H9 (cell line): ENCODE data around the gene ADGRB3. TPM values are rescaled to one million over a fixed set of nuclear protein-coding genes. Genes with fewer than 3 reads are reported as not detected.

Experiments
- DNase-seq: peaks from one replicate; pipeline ENCODE4 v3.0.0-alpha.2; 2017
- H2AFZ ChIP-seq: one replicate; pipeline ENCODE4 v1.6.1; 2013; ENCODE audit warnings: mild to moderate bottlenecking, low read length, control low read depth, moderate library complexity
- H2AK5ac ChIP-seq: 2 replicates; pipeline ENCODE4 v1.6.1; 2013; ENCODE audit warnings: low read length, control low read depth, mixed read lengths; ENCODE audit not compliant: insufficient read length
- H2BK120ac ChIP-seq: one replicate; pipeline ENCODE4 v1.6.1; 2013; ENCODE audit warnings: low read depth, mild to moderate bottlenecking, low read length, control low read depth, inconsistent platforms; ENCODE audit not compliant: poor library complexity, severe bottlenecking
- H2BK12ac ChIP-seq: 2 replicates; pipeline ENCODE4 v1.6.1; 2013; ENCODE audit warnings: low read length, control low read depth, mixed read lengths, low read depth; ENCODE audit not compliant: insufficient read length
- H2BK15ac ChIP-seq: 2 replicates; pipeline ENCODE4 v1.6.1; 2013; ENCODE audit warnings: low read depth, low read length, control low read depth
- H2BK20ac ChIP-seq: one replicate; pipeline ENCODE4 v1.6.1; 2013; ENCODE audit warnings: low read depth, mild to moderate bottlenecking, low read length, control low read depth, inconsistent platforms; ENCODE audit not compliant: poor library complexity, severe bottlenecking
- H2BK5ac ChIP-seq: 2 replicates; pipeline ENCODE4 v1.6.1; 2013; ENCODE audit warnings: low read length, control low read depth, mixed read lengths; ENCODE audit not compliant: insufficient read length
- H3K14ac ChIP-seq: 2 replicates; pipeline ENCODE4 v1.6.1; 2013; ENCODE audit warnings: low read length, control low read depth; ENCODE audit not compliant: insufficient read depth
- H3K18ac ChIP-seq: 2 replicates; pipeline ENCODE4 v1.6.1; 2013; ENCODE audit warnings: low read depth, mild to moderate bottlenecking, mixed read lengths, low read length, control low read depth; ENCODE audit not compliant: insufficient read length
- H3K23ac ChIP-seq: 2 replicates; pipeline ENCODE4 v1.6.1; 2013; ENCODE audit warnings: low read length, control low read depth, mixed read lengths, low read depth; ENCODE audit not compliant: insufficient read length
- H3K23me2 ChIP-seq: 2 replicates; pipeline ENCODE4 v1.6.1; 2013; ENCODE audit warnings: low read depth, mild to moderate bottlenecking, mixed read lengths, low read length, control low read depth; ENCODE audit not compliant: insufficient read length, poor library complexity, severe bottlenecking
- H3K27ac ChIP-seq: 2 replicates; pipeline ENCODE4 v1.5.1; 2013; ENCODE audit warnings: low read length, control low read depth, mixed read lengths, low read depth; ENCODE audit not compliant: insufficient read length
- H3K27me3 ChIP-seq: 2 replicates; pipeline ENCODE4 v1.6.1; 2013; ENCODE audit warnings: low read length, control low read depth, inconsistent platforms; ENCODE audit not compliant: insufficient read depth
- H3K4ac ChIP-seq: 2 replicates; pipeline ENCODE4 v1.6.1; 2013; ENCODE audit warnings: low read depth, mild to moderate bottlenecking, control low read depth, inconsistent platforms, low read length, moderate library complexity
- H3K4me1 ChIP-seq: 2 replicates; pipeline ENCODE4 v1.6.1; 2013; ENCODE audit warnings: low read length, control low read depth, inconsistent platforms; ENCODE audit not compliant: insufficient read depth
- H3K4me2 ChIP-seq: 2 replicates; pipeline ENCODE4 v1.6.1; 2013; ENCODE audit warnings: low read length, control low read depth, mixed read lengths; ENCODE audit not compliant: insufficient read length, insufficient read depth
- H3K56ac ChIP-seq: 2 replicates; pipeline ENCODE4 v1.6.1; 2013; ENCODE audit warnings: low read depth, mild to moderate bottlenecking, mixed read lengths, low read length, control low read depth; ENCODE audit not compliant: insufficient read length
- H3K79me1 ChIP-seq: 2 replicates; pipeline ENCODE4 v1.6.1; 2013; ENCODE audit warnings: low read depth, mild to moderate bottlenecking, moderate library complexity, low read length, control low read depth, inconsistent platforms; ENCODE audit not compliant: insufficient read depth, poor library complexity, severe bottlenecking
- H3K79me2 ChIP-seq: 2 replicates; pipeline ENCODE4 v1.6.1; 2013; ENCODE audit warnings: low read length, control low read depth, inconsistent platforms; ENCODE audit not compliant: insufficient read depth
- H3K9ac ChIP-seq: 2 replicates; pipeline ENCODE4 v1.6.1; 2013; ENCODE audit warnings: low read length, control low read depth, mixed read lengths; ENCODE audit not compliant: insufficient read length; ENCODE audit errors: extremely low read depth
- H3K9me3 ChIP-seq: one replicate; pipeline ENCODE4 v1.6.1; 2013; ENCODE audit warnings: low read depth, low read length, inconsistent platforms; ENCODE audit not compliant: control insufficient read depth
- H3T11ph ChIP-seq: one replicate; pipeline ENCODE4 v1.6.1; 2013; ENCODE audit warnings: mild to moderate bottlenecking, low read length, control low read depth, inconsistent platforms
- H4K20me1 ChIP-seq: one replicate; pipeline ENCODE4 v1.6.1; 2013; ENCODE audit not compliant: control insufficient read depth, insufficient read length, insufficient read depth
- H4K5ac ChIP-seq: 2 replicates; pipeline ENCODE4 v1.6.1; 2013; ENCODE audit warnings: low read depth, mild to moderate bottlenecking, mixed read lengths, low read length, control low read depth; ENCODE audit not compliant: insufficient read length
- H4K8ac ChIP-seq: replicated peaks from 2 replicates; pipeline ENCODE4 v1.6.1; 2013; ENCODE audit warnings: low read length, control low read depth, mixed read lengths, low read depth; ENCODE audit not compliant: insufficient read length
- H4K91ac ChIP-seq: 2 replicates; pipeline ENCODE4 v1.6.1; 2013; ENCODE audit warnings: low read depth, mild to moderate bottlenecking, moderate library complexity, mixed read lengths, low read length, control low read depth; ENCODE audit not compliant: insufficient read length
- H3K27ac Mint-ChIP-seq, 3 experiments: 2 replicates in 2 of 3; 3 replicates in 1 of 3; pipeline ENCODE4 v1.8.0; 2020 to 2021; ENCODE audit warnings: mixed read lengths in 3 of 3, mild to moderate bottlenecking in 1 of 3, moderate library complexity in 1 of 3
- H3K27me3 Mint-ChIP-seq: 2 replicates; pipeline ENCODE4 v1.8.0; 2021; ENCODE audit warnings: low read depth, mild to moderate bottlenecking, moderate library complexity, mixed read lengths
- H3K36me3 Mint-ChIP-seq, 3 experiments: 2 replicates in 2 of 3; 3 replicates in 1 of 3; pipeline ENCODE4 v1.8.0; 2020 to 2021; ENCODE audit warnings: low read depth in 3 of 3, mixed read lengths in 3 of 3; ENCODE audit not compliant: insufficient read depth in 1 of 3
- H3K4me1 Mint-ChIP-seq, 2 experiments: 2 replicates each; pipeline ENCODE4 v1.8.0; 2020; ENCODE audit warnings: mixed read lengths in 2 of 2
- H3K4me3 Mint-ChIP-seq, 2 experiments: 2 replicates in 1 of 2; 3 replicates in 1 of 2; pipeline ENCODE4 v1.8.0; 2020 to 2021; ENCODE audit warnings: mild to moderate bottlenecking in 2 of 2, mixed read lengths in 2 of 2, moderate library complexity in 1 of 2
- H3K9me3 Mint-ChIP-seq, 2 experiments: 2 replicates in 1 of 2; 3 replicates in 1 of 2; pipeline ENCODE4 v1.8.0; 2020; ENCODE audit warnings: mild to moderate bottlenecking in 2 of 2, mixed read lengths in 2 of 2, moderate library complexity in 1 of 2
- WGBS: extraction: QIAGEN DNeasy Blood & Tissue Kit; methylation state at CpG from one replicate; pipeline ENCODE4 v1.1.7; 2013; ENCODE audit warnings: missing lambda C conversion rate, low lambda C conversion rate, mixed read lengths; ENCODE audit not compliant: insufficient read length; ENCODE audit errors: extremely low coverage; 5-methylcytosine and 5-hydroxymethylcytosine counted together
- total RNA-seq: library from RNA; stranded (reverse); gene quantifications from 2 replicates; pipeline ENCODE4 v1.2.1, GENCODE V29; 2021
- TF ChIP-seq, protein P1 (sequence below): fragments of 200-600 bp; sonication (generic); conservative IDR thresholded peaks from 3 replicates; pipeline ENCODE4 v1.8.0; 2021; ENCODE audit warnings: antibody characterized with exemption, mild to moderate bottlenecking

ADGRB3 gene
- total RNA-seq, 1 experiment from 2014 or later = 0.37 TPM

DNA sequence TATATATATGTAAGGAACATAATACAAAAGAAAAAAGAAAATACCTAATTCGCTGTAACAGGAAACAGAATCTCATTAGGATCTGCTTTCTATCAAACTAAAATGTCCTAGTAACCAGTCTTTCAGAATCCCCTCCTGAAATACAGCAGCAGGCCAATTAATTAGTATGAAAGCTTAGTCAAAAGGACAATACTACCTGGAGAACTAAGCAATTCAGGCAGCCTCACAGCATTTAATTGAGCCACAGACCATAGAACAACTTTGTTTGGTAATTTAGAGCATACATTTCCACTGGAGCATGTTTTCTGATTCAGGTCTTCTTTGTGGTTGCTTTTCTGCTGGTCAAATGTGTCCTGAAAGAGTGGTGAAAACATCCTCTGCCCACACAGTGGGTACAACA is 645.8 kb downstream of the ADGRB3 start:
- H3K9me3 ChIP-seq = no peaks in the 10 kb centered on the region
- H2BK12ac ChIP-seq = no peak overlapping the region
- no peak overlapping the region for H2AFZ ChIP-seq
- H4K5ac ChIP-seq = no peak overlapping the region
- H3K79me1 ChIP-seq = no peaks in the 10 kb centered on the region
- no peak overlapping the region for H3T11ph ChIP-seq
- TF ChIP-seq, protein P1, sequence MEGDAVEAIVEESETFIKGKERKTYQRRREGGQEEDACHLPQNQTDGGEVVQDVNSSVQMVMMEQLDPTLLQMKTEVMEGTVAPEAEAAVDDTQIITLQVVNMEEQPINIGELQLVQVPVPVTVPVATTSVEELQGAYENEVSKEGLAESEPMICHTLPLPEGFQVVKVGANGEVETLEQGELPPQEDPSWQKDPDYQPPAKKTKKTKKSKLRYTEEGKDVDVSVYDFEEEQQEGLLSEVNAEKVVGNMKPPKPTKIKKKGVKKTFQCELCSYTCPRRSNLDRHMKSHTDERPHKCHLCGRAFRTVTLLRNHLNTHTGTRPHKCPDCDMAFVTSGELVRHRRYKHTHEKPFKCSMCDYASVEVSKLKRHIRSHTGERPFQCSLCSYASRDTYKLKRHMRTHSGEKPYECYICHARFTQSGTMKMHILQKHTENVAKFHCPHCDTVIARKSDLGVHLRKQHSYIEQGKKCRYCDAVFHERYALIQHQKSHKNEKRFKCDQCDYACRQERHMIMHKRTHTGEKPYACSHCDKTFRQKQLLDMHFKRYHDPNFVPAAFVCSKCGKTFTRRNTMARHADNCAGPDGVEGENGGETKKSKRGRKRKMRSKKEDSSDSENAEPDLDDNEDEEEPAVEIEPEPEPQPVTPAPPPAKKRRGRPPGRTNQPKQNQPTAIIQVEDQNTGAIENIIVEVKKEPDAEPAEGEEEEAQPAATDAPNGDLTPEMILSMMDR = no peak
- no peak overlapping the region for H4K91ac ChIP-seq
- no peak overlapping the region for H4K8ac ChIP-seq
- H3K56ac ChIP-seq = no peak overlapping the region
- H3K27me3 ChIP-seq = no peaks in the 10 kb centered on the region
- no peaks in the 10 kb centered on the region for H4K20me1 ChIP-seq
- H2BK15ac ChIP-seq = no peak overlapping the region
- H3K27ac ChIP-seq = no peak overlapping the region
- H3K18ac ChIP-seq = no peak overlapping the region
- no CpG with 5 or more reads among the region's 1 CpG for WGBS
- no peaks in the 10 kb centered on the region for H3K27me3 Mint-ChIP-seq
- H3K36me3 Mint-ChIP-seq = no peaks in the 10 kb centered on the region
- no peaks in the 10 kb centered on the region for H3K9me3 Mint-ChIP-seq
- no peak overlapping the region for H3K4me2 ChIP-seq
- no peak overlapping the region for H3K9ac ChIP-seq
- H2AK5ac ChIP-seq = no peak overlapping the region
- H2BK20ac ChIP-seq = no peak overlapping the region
- H3K4me1 ChIP-seq = no peaks in the 10 kb centered on the region; the same call in 1 of the 2 replicates
- no peak for DNase-seq
- peaks cover 12 to 16% of the 10 kb centered on the region in 2 experiments for H3K4me1 Mint-ChIP-seq
- no peak overlapping the region for H2BK120ac ChIP-seq
- H3K4ac ChIP-seq = no peak overlapping the region
- H3K79me2 ChIP-seq = no peaks in the 10 kb centered on the region
- H3K14ac ChIP-seq = no peak overlapping the region
- H3K23ac ChIP-seq = no peak overlapping the region
- no peak overlapping the region for H3K4me3 Mint-ChIP-seq
- H2BK5ac ChIP-seq = no peak overlapping the region
- H3K27ac Mint-ChIP-seq = no peak overlapping the region
- H3K23me2 ChIP-seq = no peaks in the 10 kb centered on the region
